IgD-negative memory B cell (primary cell): ENCODE measurements around the gene IDS. TPM values are rescaled to one million over a fixed set of nuclear protein-coding genes. Genes with fewer than 3 reads are reported as not detected.
"Not testable (repeated sequence)": the region's sequence is repeated elsewhere in the genome, so short reads cannot be mapped to it uniquely, and the experiment has no call there.

ENCODE experiments used
- H3K27ac Mint-ChIP-seq, 3 donors: one replicate each; pipeline ENCODE4 v1.8.0; 2020 to 2022; ENCODE audit warnings: mild to moderate bottlenecking in 3 of 3, mixed read lengths in 3 of 3, moderate library complexity in 1 of 3
- H3K27me3 Mint-ChIP-seq: one replicate; pipeline ENCODE4 v1.8.0; 2021; ENCODE audit warnings: mixed read lengths
- H3K36me3 Mint-ChIP-seq: one replicate; pipeline ENCODE4 v1.8.0; 2020; ENCODE audit warnings: mild to moderate bottlenecking, mixed read lengths
- H3K4me1 Mint-ChIP-seq, 3 donors: one replicate each; pipeline ENCODE4 v1.8.0; 2020 to 2022; ENCODE audit warnings: mixed read lengths in 3 of 3, mild to moderate bottlenecking in 1 of 3
- H3K4me3 Mint-ChIP-seq, 4 donors: one replicate each; pipeline ENCODE4 v1.8.0; 2020 to 2022; ENCODE audit warnings: mild to moderate bottlenecking in 4 of 4, mixed read lengths in 4 of 4, moderate library complexity in 3 of 4
- H3K9me3 Mint-ChIP-seq, 3 donors: one replicate each; pipeline ENCODE4 v1.8.0; 2020 to 2021; ENCODE audit warnings: mixed read lengths in 3 of 3, mild to moderate bottlenecking in 1 of 3
- polyA plus RNA-seq: library from polyadenylated mRNA; unstranded; fragments of 300-500 nt; fragmentation: Illumina TruSeq; gene quantifications from one replicate; pipeline ENCODE4 v1.2.3, GENCODE V29; 2021

Gene IDS
- polyA plus RNA-seq, 1 donor from 2014 or later, result 114 TPM

DNA sequence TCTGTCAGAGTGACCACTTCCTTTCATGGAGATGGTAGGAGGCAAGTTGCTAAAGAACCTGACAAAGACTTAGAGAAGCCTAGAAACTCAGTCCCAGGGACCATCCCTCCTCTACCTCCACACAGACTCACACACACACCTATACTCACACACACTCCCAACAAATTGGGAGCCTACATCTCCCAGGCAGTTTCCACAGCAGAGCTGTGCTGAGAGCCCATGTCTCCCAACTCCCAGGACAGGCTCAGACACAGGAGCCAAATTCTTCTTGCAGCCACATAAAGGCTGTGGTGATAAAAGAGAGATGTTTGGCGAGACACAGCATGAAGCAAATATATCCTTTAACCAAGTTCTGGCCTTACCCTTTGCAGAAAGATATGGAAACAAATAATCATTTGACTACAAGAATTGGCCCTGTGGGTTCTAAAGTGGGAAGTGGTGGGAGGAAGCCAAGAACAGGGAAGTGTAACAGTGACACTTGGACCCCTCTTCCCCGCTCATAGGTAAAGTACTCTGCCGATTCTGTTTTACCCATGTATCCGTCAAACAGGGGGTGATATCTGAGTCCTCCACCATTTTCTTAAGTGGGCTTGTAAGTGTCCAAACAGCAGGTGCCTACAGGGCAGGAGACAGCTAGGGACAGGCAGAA, 11.0 kb upstream of the IDS start:
- H3K36me3 Mint-ChIP-seq, result no peaks in the 10 kb centered on the region
- H3K27ac Mint-ChIP-seq, result no peak overlapping the region
- H3K27me3 Mint-ChIP-seq, result no peaks in the 10 kb centered on the region
- H3K4me1 Mint-ChIP-seq, result peaks cover 0 to 3% (median 0%) of the 10 kb centered on the region in 3 donors
- no peak overlapping the region for H3K4me3 Mint-ChIP-seq
- H3K9me3 Mint-ChIP-seq, result peaks cover 0 to 2% (median 0%) of the 10 kb centered on the region in 3 donors

DNA sequence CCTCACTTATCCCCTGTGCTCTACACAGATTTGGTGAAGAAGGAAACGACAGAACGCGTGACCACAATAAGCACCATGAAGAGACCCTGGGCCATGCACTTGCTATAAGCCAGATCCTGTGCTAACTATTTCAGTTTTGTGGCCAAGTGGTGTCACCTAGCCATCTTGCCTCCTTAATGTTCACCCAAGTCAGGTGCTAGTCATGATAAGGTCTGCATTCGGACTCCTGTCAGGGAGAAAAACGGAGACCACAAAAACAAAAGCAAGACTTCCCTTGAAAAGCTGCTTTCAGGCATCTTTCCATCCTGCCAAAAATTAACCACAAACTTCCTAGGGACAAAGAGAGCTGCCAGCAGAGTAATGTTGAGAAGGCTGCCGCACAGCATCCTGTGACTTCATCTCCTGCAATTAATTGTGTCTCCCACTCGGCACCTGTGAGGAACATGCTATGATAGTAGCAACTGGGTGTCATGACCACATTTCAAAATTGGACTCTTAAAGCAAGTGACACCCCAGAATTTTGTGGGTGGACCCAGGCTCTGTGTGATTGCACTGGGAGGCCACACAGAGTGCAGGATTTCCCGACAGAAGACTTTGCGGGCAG, 8.8 kb upstream of the IDS start:
- Mint-ChIP-seq H3K9me3 (peaks cover 0 to 2% (median 0%) of the 10 kb centered on the region in 3 donors), H3K27me3 (peaks cover 8% of the 10 kb centered on the region), H3K4me3 (no peak overlapping the region), H3K36me3 (no peaks in the 10 kb centered on the region), H3K27ac (peak overlapping the region in 1 of 3 donors; percentile 50), H3K4me1 (peaks cover 0 to 3% (median 0%) of the 10 kb centered on the region in 3 donors)

DNA sequence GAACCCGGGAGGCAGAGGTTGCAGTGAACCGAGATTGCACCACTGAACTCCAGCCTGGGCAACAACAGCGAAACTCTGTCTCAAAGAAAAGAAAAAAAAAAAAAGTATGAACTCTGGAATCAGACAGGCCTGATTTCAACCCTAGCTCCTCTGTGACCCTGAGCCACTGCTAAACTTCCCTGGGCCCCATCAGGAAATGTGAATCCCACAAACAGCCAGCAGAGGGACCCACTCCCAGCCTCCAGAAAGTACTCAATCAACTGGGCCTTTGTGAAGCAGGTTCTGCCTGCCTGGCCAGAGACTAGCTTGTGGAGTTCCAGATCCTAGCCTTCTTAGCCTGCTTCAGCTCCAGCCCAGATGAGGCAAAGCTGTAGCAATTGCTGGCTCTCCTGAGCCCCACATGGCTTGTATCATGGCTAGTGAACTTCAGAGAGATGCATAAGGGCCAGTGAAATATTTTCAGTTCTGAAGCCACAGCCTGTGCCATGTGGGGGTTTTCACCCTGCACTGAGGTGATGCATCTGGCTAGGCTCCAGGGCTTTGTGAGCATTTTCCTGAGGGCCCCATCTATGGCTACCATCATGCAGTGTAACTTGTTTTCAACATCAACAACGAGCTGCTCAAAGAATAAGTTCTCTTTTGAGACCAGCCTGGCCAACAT, 7.2 kb upstream of the IDS start:
- Mint-ChIP-seq H3K27ac (no peak overlapping the region), H3K27me3 (peaks cover 8% of the 10 kb centered on the region), H3K36me3 (no peaks in the 10 kb centered on the region), H3K4me1 (peaks cover 0 to 3% (median 0%) of the 10 kb centered on the region in 3 donors), H3K9me3 (peaks cover 0 to 2% (median 0%) of the 10 kb centered on the region in 3 donors), H3K4me3 (no peak overlapping the region)

DNA sequence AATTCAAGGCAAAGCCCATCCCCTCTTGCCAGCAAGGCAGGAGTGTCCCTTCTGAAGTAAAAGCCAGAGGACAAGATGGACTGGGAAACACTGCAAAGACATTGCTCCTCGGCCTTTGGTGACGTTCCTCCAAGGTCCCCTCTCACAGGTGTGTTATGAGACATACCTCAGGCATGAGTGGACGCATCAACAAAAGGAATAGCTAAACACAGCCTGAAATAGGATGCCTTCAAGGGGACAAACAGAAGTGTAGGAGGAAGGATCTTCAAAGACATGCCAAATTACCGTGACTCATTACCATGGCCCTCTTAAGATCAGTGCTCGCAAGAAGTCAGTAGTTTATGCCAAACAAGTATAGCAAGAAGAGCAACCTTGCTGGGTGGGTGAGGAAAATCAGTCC, 6.0 kb upstream of the IDS start:
- Mint-ChIP-seq H3K27ac (no peak overlapping the region), H3K4me3 (no peak overlapping the region), H3K9me3 (no peaks in the 10 kb centered on the region), H3K36me3 (no peaks in the 10 kb centered on the region), H3K27me3 (peaks cover 8% of the 10 kb centered on the region), H3K4me1 (peaks cover 0 to 1% (median 0%) of the 10 kb centered on the region in 3 donors)

DNA sequence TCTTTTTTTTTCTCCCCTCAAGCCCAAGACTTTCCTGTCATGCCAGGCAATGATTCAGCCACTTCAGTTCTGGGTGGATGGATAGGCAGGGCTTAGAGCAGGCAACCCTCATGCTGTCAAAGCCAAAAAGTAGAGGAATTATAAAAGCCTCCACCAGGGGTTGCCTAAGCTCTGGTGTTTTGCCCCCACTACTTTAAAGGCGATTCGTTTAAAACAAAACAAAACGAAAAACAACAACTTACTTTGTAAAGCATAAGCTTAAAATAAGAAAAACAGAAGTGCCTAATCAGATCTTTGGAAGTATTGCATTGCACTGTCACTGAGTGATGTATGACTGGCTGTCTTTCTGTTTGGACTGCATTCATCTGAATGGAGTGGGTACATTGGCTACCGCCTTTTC, 5.3 kb upstream of the IDS start:
- Mint-ChIP-seq H3K36me3 (no peaks in the 10 kb centered on the region), H3K4me3 (peak overlapping the region in 1 of 4 donors; percentile 6), H3K27me3 (peaks cover 8% of the 10 kb centered on the region), H3K27ac (peak overlapping the region in 1 of 3 donors; percentile 84), H3K4me1 (peaks cover 2 to 6% (median 3%) of the 10 kb centered on the region in 3 donors), H3K9me3 (no peaks in the 10 kb centered on the region)

DNA sequence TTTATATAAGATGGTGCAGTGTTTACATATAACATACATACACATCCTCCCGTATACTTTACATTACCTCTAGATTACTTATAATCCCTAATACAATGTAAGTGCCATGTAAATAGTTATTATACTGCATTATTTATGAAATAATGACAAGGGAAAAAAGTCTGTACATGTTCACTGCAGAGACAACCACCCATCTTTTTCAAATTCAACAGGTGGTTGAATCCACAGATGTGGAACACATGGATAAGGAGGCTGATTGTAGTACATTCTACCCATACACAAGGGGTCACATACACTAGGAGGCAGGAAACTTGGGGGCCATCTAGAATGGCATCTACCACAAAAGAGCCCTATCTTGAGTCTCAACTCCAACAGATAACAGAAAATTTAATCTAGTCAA, 3.4 kb upstream of the IDS start:
- H3K4me3 Mint-ChIP-seq, result no peak overlapping the region
- no peak overlapping the region for H3K27ac Mint-ChIP-seq
- peaks cover 0 to 1% (median 0%) of the 10 kb centered on the region in 3 donors for H3K9me3 Mint-ChIP-seq
- peaks cover 3 to 8% (median 3%) of the 10 kb centered on the region in 3 donors for H3K4me1 Mint-ChIP-seq
- H3K36me3 Mint-ChIP-seq, result no peaks in the 10 kb centered on the region
- peaks cover 8% of the 10 kb centered on the region for H3K27me3 Mint-ChIP-seq

DNA sequence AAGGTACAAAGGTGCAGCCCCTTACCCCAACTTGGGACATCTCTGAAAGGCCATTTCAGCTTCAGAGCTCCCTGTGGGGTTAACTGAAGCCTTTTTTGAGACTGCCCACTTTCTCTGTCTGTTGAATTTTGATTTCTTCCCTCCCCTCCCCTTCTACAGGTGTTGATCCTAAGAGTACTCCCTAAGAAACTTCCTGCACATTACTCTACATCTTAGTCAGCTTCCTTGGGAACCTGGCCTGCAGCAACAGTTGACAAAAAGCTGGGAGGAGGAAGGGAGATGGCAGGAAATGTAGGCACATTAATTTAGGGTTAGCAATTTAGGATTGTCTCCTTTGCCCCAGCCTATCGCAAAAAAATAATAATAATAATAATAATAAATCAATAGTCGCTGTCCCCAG, 1.2 kb upstream of the IDS start:
- Mint-ChIP-seq H3K27ac (peak overlapping the region in 2 of 3 donors; percentile 92 to 97), H3K4me3 (no peak overlapping the region), H3K4me1 (peaks cover 3 to 8% (median 6%) of the 10 kb centered on the region in 3 donors)

DNA sequence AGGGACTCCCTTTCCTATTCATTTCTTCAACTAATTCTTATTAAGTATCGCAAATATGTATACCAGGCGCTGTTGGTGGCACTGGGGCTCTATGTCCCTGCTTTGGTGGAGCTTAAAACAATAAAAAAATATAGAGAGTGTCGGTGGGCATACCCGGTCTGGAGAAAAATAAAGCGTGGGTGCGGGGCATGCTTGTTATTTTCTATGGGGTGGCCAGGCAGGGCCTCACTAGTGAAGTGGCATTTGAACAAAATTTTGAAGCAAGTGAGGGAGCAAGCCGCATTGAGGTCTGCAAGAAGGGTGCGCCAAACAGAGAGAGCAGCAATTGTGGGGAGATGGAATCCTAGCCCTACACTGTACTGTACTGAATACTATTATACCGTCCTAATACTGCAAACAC, 565 bp upstream of the IDS start:
- H3K27ac Mint-ChIP-seq, result peak overlapping the region; percentile 92 to 97 (median 97)
- H3K4me1 Mint-ChIP-seq, result peaks cover 6 to 9% (median 8%) of the 10 kb centered on the region in 3 donors
- peak overlapping the region in 2 of 4 donors; percentile 79 to 90 for H3K4me3 Mint-ChIP-seq
- H3K9me3 Mint-ChIP-seq, result peaks cover 0 to 1% (median 0%) of the 10 kb centered on the region in 3 donors
- peaks cover 6% of the 10 kb centered on the region for H3K27me3 Mint-ChIP-seq
- H3K36me3 Mint-ChIP-seq, result no peaks in the 10 kb centered on the region

More for the DNA sequence above, 1.2 kb upstream of the IDS start:
- Mint-ChIP-seq H3K36me3 (no peaks in the 10 kb centered on the region), H3K27me3 (peaks cover 8% of the 10 kb centered on the region), H3K9me3 (peaks cover 0 to 1% (median 0%) of the 10 kb centered on the region in 3 donors)

DNA sequence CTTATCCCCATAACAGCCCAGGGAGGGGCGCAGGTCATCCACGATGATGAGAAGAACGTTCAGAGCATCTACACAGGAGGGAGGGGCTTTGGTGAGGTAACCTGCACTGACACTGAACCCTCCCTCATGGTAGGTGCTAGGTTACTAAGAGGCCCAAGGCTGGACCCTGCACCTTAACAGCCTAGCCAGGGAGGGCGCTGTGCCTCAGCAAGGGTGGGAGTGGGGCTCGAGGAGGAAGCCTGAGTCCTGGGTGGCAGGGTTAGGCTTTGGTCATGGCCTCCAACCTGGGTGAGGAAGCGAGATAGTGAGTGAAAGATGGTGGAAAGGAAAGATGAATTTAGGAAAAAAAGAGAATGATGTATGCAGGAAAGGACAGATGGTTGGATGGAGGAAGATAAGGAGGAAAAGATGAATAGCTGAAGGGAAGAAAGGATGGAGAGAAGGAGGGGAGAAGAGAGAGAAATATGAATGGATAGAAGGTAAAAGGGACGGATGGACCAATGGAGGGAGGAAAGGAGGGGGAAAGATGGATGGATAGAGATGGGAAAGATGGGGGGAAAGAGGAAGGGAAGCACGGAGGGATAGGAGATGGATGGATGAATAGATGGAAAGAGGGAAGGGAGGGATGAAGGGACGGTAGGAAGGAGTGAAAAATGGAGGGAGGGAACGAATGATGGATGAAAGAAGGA, 736 bp downstream of the IDS start:
- H3K36me3 Mint-ChIP-seq, result no peaks in the 10 kb centered on the region

DNA sequence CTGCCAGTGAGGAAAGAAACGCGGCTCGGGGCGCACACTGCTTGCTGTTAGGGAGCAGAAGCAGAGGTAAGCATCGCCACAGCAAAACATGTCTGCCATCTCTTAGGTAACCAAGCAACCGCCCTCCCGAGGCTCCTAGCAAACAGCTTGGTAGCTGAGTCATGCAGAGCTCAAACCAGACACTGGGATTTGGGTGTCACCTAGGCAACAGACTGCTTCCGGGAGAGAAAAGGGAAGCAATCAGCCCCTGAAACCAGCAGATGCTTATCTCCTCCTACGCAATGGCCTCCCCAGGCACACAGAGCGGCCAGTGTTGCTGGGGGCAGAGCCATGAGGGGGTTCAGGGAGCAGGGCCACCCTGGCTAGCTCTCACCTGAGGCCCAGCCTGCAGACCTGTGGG, 1.7 kb downstream of the IDS start:
- Mint-ChIP-seq H3K27ac (peak overlapping the region; percentile 92 to 97 (median 97)), H3K4me3 (peak overlapping the region; percentile 79 to 94 (median 88))

More for the DNA sequence above, 736 bp downstream of the IDS start:
- Mint-ChIP-seq H3K9me3 (peaks cover 0 to 1% (median 0%) of the 10 kb centered on the region in 3 donors), H3K4me1 (peaks cover 8 to 12% (median 11%) of the 10 kb centered on the region in 3 donors), H3K27ac (peak overlapping the region; percentile 92 to 97 (median 97)), H3K27me3 (no peaks in the 10 kb centered on the region), H3K4me3 (peak overlapping the region; percentile 79 to 94 (median 88))

DNA sequence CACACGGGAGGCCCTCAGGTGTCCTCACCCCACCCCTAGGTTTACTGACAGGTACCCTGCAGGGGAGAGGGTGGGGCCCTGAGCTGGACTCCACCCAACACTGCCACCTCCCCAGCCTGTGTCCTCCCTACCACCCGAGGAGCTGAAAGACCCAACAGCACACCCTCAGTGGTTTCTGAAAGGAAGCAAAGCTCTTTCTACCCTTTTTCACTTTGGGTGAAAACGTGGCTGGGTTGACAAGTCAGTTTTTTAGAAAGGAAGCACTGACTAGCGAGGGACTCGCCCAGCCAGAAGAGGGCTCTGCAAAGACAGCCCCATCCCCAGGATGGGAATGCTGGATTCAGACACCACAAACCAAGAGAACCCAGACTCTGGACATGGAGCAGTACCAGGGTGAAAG, 2.2 kb downstream of the IDS start:
- H3K36me3 Mint-ChIP-seq, H3K4me3 Mint-ChIP-seq, H3K9me3 Mint-ChIP-seq, H3K27me3 Mint-ChIP-seq: not testable (repeated sequence)
- H3K4me1 Mint-ChIP-seq, result peaks cover 8 to 13% (median 12%) of the 10 kb centered on the region in 3 donors
- peak overlapping the region in 2 of 3 donors; percentile 85 to 92 for H3K27ac Mint-ChIP-seq

More for the DNA sequence above, 1.7 kb downstream of the IDS start:
- peaks cover 8 to 13% (median 12%) of the 10 kb centered on the region in 3 donors for H3K4me1 Mint-ChIP-seq
- not testable (repeated sequence) for H3K9me3 Mint-ChIP-seq, H3K27me3 Mint-ChIP-seq, H3K36me3 Mint-ChIP-seq

DNA sequence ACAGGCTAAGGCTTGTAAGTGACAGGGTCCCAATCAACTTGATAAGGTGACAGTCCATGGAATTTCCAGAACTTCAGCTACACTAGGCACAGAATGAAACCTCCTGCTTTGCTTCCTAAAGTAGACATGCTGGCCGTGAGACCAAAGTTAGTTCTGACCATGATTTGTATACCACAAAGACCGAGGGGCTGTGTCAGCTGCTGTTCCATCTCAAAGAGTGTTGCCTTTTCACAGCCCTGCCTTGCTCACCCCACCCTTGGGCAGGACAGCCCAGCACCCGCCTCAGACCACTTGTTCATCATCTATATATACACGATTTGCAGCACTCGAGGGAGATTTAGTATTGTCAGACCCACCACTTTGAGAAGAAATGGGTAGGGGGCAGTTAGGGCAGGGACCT, 5.3 kb downstream of the IDS start:
- Mint-ChIP-seq H3K27ac (peak overlapping the region in 2 of 3 donors; percentile 42 to 82), H3K36me3 (no peaks in the 10 kb centered on the region), H3K4me1 (peaks cover 0 to 13% (median 10%) of the 10 kb centered on the region in 3 donors), H3K4me3 (peak overlapping the region in 1 of 4 donors; percentile 15), H3K27me3 (no peaks in the 10 kb centered on the region), H3K9me3 (peaks cover 0 to 1% (median 0%) of the 10 kb centered on the region in 3 donors)

DNA sequence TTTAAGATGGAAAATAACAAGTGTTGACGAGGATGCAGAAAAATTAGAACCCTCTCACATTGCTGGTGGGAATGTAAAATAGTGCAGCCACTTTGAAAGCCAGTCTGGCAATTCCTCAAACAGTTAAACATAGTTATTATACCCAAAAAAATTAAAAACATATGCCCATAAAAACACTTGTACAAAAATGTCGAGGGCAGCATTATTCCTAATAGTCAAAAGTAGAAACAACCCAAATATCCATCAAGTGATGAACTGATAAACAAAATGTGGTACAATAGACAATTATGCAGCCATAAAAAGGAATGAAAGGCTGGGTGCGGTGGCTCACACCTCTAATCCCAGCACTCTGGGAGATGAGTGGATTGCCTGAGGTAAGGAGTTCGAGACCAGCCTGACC, 6.3 kb downstream of the IDS start:
- no peak overlapping the region for H3K4me3 Mint-ChIP-seq
- H3K4me1 Mint-ChIP-seq, result peaks cover 0 to 13% (median 9%) of the 10 kb centered on the region in 3 donors
- H3K36me3 Mint-ChIP-seq, result no peaks in the 10 kb centered on the region
- peak overlapping the region in 1 of 3 donors; percentile 82 for H3K27ac Mint-ChIP-seq
- H3K27me3 Mint-ChIP-seq, result no peaks in the 10 kb centered on the region
- no peaks in the 10 kb centered on the region for H3K9me3 Mint-ChIP-seq

DNA sequence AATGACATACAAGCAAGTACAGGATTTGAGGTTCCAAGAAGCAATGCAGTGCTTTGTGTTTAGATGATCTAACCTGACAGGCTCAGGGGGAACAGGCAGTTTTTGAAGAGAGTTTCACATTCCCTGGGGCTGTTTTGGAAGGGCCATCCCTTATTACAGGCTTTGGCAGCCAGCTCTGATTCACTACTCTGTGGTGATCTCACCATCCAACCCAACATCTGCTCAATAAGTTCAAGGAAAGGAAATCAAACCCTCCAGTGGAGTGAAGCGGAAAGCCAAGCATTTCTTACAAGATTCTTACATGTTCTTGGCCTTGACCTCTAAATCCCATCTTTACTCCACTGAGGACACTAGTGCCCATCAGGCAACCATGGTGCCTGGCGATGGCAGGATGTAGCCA, 7.5 kb downstream of the IDS start:
- Mint-ChIP-seq H3K36me3 (no peaks in the 10 kb centered on the region), H3K9me3 (no peaks in the 10 kb centered on the region), H3K27me3 (no peaks in the 10 kb centered on the region), H3K4me1 (peaks cover 0 to 13% (median 9%) of the 10 kb centered on the region in 3 donors), H3K4me3 (no peak overlapping the region), H3K27ac (peak overlapping the region in 2 of 3 donors; percentile 11 to 60)
